Brain microvascular endothelial cell (primary cell): ENCODE data around the gene ZNF467.

Experiments
- DNase-seq: peaks from one replicate; pipeline ENCODE4 v3.0.0-alpha.2; 2020
- H3K27ac ChIP-seq: fragments of 250-450 bp; sonication (Bioruptor Pico); 2 replicates; pipeline ENCODE4 v1.5.1; 2020; ENCODE audit warnings: mild to moderate bottlenecking, moderate library complexity
- H3K27me3 ChIP-seq: fragments of 250-450 bp; sonication (Bioruptor Pico); replicated peaks from 2 replicates; pipeline ENCODE4 v1.5.1; 2020; ENCODE audit warnings: mild to moderate bottlenecking
- H3K36me3 ChIP-seq: fragments of 250-450 bp; sonication (Bioruptor Pico); replicated peaks from 2 replicates; pipeline ENCODE4 v1.5.1; 2020; ENCODE audit warnings: mild to moderate bottlenecking
- H3K4me3 ChIP-seq: 2 replicates; pipeline ENCODE4 v1.5.1; 2011; ENCODE audit warnings: low read depth, mild to moderate bottlenecking, control low read depth, low read length, moderate library complexity
- CTCF ChIP-seq: IDR thresholded peaks from 2 replicates; pipeline ENCODE4 v1.5.1; 2011; ENCODE audit warnings: low read depth, mild to moderate bottlenecking, moderate library complexity, low read length, control low read depth, inconsistent platforms; ENCODE audit errors: missing control alignments
- in situ Hi-C: cut with HindIII; loops from 2 replicates; pipeline ENCODE4 v1.10.0; 2017; ENCODE audit warnings: low sequenced_read_pairs, low pct_ligation_motif_present

Gene ZNF467

GRCh38 chr7:149811831-149812490 is 38.6 kb upstream of the ZNF467 start:
- Histone ChIP-seq H3K27ac (no peak overlapping the region), H3K4me3 (no peak overlapping the region), H3K27me3 (no peaks in the 10 kb centered on the region), H3K36me3 (no peaks in the 10 kb centered on the region)
- in situ Hi-C loops, result no loop called here
- no peak for DNase-seq
- TF ChIP-seq CTCF, result no peak

DNA sequence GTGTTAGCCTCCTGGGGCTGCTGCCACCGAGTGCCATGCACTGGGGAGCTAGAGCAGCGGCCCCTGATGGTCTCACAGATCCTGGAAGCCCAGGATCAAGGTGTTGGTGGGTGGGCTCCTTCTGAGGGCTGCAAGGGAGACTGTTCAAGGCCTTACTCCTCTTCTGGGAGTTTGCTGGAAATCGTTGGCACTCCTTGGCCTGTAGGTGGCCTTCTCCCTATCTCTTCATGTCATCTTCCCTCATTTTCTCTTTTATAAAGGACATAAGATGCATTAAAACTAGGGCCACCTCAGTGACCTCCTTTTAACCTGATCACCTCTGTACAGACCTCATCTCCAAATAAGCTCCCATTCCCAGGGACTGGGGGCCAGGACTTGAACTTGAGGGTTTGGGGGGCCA is 37.8 kb upstream of the ZNF467 start:
- Histone ChIP-seq H3K27ac (no peak overlapping the region), H3K4me3 (no peak overlapping the region), H3K36me3 (no peaks in the 10 kb centered on the region), H3K27me3 (no peaks in the 10 kb centered on the region)
- TF ChIP-seq CTCF, result peak; percentile 56
- no peak for DNase-seq
- in situ Hi-C loops, result no loop called here

GRCh38 chr7:149809215-149809614 is 35.8 kb upstream of the ZNF467 start:
- H3K27me3 ChIP-seq, result no peaks in the 10 kb centered on the region
- H3K4me3 ChIP-seq, result no peak overlapping the region
- DNase-seq, result no peak
- in situ Hi-C loops, result no loop called here
- H3K36me3 ChIP-seq, result no peaks in the 10 kb centered on the region
- TF ChIP-seq CTCF, result no peak
- H3K27ac ChIP-seq, result no peak overlapping the region

DNA sequence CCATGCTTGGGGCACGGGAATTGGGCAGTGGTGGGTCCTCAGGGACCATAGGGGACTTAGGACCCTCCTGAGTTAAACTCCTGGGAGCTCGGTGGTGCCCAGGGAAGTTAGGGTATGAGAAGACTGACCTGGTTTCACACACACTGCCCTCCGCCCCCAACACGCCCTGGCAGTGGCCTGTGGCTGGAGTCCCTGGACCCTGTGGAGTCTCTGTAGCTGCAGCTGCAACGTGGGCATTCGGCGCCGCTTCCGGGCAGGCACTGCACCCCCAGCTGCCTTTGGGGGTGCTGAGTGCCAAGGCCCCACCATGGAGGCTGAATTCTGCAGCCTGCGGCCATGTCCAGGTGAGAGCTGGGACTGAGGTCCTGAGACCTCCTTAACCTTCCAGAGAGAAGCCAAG is 34.9 kb upstream of the ZNF467 start:
- TF ChIP-seq CTCF, result no peak
- no peaks in the 10 kb centered on the region for H3K36me3 ChIP-seq
- H3K27ac ChIP-seq, result no peak overlapping the region
- no peaks in the 10 kb centered on the region for H3K27me3 ChIP-seq
- in situ Hi-C loops, result no loop called here
- no peak for DNase-seq
- no peak overlapping the region for H3K4me3 ChIP-seq

DNA sequence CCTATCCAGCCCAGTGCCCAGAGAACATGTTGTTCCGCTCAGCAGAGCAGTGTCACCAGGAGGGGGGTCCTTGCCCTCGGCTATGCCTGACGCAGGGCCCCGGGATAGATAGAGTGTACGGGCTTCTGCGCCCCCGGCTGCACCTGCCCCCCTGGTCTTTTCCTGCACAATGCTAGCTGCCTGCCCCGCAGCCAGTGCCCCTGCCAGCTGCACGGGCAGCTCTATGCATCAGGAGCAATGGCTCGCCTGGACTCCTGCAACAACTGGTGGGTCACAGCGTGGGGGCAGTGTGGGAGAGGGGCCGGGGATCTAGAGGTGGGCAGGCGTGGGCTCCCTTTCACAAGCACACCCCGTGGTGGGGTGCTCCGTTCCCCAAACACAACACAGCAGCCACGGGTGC is 33.3 kb upstream of the ZNF467 start:
- no peak for TF ChIP-seq CTCF
- Histone ChIP-seq H3K36me3 (no peaks in the 10 kb centered on the region), H3K27me3 (no peaks in the 10 kb centered on the region), H3K4me3 (no peak overlapping the region), H3K27ac (no peak overlapping the region)
- no peak for DNase-seq
- in situ Hi-C loops, result no loop called here

DNA sequence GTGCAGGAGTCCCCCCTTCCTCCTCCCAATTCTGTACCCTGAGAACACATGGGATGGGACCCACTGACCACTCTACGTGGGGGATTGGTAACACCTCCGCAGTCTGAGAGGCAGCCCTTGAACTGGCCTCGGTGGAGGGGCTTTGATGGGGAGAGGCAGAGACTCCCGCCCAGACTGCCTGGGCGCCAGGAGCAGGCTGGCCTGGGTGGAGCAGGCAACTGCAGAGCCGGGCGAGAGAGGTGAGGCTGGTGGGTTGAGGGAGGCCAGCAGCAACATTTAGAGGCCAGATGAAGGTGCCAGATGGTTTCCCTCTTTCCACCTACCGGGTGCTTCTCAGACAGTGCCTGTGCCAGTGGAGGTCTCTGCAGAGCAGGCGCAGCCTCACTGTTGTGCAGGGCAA is 30.7 kb upstream of the ZNF467 start:
- in situ Hi-C loops, result no loop called here
- no peaks in the 10 kb centered on the region for H3K36me3 ChIP-seq
- H3K4me3 ChIP-seq, result no peak overlapping the region
- no peak overlapping the region for H3K27ac ChIP-seq
- DNase-seq, result no peak
- no peak for TF ChIP-seq CTCF
- H3K27me3 ChIP-seq, result no peaks in the 10 kb centered on the region
